GM18505 (cell line): Measurements from ENCODE around the gene ZNF30.
"Not testable (repeated sequence)": the region's sequence is repeated elsewhere in the genome, so short reads cannot be mapped to it uniquely, and the experiment has no call there.

Experiments
- ATAC-seq: cut with Tn5 transposase; IDR thresholded peaks from one replicate; pipeline ENCODE4 v1.9.1; 2021; ENCODE audit not compliant: unreplicated experiment
- POLR2A ChIP-seq: IDR thresholded peaks from 4 replicates; pipeline ENCODE4 v1.6.1; 2011; ENCODE audit warnings: borderline replicate concordance; ENCODE audit not compliant: insufficient read depth, insufficient read length; ENCODE audit errors: extremely low read depth

Gene ZNF30

DNA sequence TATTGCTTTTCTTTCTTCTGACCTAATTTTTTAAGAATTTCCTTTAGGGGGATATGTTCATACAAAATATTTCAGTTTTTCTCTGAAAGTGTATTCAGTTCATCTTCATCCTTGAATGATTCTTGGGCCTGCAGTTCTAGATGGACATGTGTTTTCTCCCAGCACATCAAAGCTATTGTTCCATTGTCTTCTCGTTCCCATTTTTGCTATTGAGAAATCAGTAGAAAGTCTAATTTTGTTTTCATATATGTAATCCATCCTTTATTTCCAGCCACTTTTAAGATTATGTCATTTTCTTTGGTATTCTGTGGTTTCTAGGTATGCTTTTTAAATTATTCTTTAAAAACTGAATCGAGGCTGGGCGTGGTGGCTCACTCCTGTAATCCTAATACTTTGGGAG is 57.6 kb downstream of the ZNF30 start:
- no peak for TF ChIP-seq POLR2A
- no peak for ATAC-seq

DNA sequence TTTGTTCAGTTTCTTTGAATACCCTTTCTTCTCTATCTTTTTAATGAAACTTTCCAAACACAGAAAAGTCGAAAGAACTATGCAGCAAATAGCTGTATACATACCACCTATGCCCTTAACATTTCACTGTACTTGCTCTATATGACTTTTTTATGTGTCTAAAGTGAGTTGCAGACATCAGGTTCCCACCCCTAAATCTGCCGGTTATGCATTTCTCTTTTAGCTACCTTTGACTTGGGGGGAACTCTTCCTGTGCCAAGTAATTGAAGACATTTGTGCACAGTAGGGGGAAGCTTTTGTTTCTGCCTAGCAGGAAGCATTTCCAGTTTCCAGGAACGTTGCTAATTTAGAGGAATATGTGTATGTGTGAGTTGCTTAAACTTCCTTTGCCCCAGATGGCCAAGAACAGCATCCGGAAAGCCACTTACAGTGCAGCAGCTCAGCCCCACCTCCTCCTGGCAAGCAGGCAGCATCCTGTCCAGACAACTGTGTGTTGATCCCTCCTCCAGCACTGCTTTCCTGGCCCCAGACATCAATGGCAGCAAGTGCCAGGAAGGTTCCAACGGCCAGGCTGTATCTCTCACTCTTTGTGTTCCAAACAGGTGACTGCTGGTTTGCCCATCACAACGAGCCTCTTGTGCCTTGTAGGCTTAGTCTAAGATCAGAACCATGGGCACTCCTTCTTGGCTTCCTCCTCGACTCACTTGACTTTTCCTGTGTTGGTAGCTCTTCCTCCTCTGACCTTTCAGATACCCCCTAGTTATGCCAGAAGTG is 58.7 kb downstream of the ZNF30 start:
- ATAC-seq = no peak
- TF ChIP-seq POLR2A = no peak

DNA sequence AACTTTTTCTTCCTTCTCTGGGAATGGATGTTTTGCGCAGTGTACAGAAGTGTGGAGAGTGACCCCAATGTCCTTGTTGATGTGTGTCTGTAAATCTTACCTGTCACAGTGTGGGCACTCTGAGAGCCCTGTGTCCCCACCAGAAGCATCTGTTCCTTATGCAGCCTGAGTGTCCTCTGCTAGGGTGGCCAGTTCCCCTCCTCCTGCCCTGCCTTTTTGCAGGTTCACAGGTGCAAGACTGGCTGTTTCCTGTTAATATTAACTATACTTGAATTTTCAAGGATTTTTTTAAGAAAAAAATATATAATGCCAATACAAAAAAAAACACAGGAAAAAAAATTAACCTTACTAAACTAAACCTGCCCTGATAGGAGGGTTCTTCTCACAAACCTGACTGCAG is 61.4 kb downstream of the ZNF30 start:
- TF ChIP-seq POLR2A = no peak

DNA sequence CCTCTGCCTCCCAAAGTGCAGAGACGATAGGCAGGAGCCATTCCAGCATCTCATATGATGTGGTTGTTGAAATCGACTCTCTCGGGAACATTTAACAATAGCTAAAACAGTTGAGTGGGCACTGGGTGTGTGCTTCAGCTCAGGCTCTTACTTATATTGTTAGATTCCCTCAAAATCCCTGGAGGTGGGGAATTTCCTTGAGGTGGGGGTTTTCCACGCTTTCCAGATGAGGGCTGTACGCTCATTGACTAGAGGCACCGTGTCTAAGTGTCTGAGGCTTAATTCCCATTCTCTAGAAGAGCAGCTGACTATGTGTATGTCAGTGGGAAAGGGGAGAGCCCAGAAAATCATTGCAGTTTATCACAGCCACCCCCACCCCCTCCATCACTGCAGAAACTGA is 62.6 kb downstream of the ZNF30 start:
- no peak for ATAC-seq
- no peak for TF ChIP-seq POLR2A

More for the DNA sequence above, 61.4 kb downstream of the ZNF30 start:
- no peak for ATAC-seq

DNA sequence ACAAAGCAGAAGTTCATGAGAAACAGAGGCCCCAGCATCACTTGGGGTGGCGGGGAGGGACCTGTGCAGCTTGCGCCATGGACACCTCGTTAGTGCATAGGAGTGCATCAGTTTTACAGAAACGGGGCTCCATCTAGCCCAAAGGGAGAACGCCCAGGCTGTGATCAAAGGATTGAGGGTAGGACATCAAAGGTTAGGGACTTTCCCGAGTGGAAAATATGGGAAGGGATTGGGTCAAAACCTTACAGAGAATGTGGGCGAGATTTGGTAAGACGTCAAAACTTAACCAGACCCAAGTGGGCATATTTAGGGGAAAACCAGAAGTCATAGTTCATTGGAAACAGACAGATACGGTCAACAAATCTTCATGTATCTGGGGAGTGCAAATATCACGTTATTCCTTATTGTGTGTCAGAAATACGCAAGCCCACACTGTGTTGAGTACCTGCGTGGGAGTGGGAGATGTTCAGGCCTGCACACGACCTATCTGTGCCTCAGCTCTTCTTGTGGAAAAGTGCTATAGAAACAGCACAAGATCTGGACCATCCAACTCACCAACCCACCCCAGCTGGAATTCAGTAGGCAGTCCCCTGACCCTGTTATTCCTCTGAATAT is 64.0 kb downstream of the ZNF30 start:
- ATAC-seq = no peak
- TF ChIP-seq POLR2A = no peak

DNA sequence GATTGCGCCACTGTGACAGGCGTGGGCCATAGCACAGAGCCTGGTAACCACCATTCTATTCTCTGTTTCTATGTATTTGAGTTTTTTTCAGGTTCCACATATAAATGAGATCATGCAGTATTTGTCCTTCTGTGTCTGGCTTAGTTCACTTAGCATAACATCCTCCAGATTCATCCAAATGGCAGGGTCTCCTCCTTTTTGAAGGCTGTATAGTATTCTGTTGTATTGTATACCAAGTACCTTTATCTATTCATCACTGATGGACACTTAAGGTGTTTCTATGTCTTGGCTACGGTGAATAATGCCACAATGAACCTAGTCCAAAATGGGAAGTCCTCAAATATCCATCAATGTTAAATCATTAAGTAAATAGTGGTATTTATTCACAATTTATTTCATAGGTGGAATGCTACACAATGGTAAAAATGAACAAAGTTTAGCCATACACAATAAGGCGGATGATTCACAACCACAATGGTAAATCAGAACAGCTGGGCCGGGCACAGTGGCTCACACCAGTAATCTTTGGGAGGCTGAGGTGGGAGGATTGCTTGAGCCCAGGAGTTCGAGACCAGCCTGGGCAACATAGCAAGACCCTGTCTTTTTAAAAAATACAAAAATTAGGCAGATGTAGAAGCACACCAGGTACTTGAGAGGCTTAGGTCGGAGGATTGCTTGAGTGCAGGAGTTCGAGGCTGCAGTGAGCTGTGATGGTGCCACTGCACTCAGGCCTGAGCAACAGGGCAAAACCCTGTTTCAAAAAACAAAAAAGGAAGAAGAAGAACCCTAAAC is 65.0 kb downstream of the ZNF30 start:
- no peak for ATAC-seq
- TF ChIP-seq POLR2A = no peak

DNA sequence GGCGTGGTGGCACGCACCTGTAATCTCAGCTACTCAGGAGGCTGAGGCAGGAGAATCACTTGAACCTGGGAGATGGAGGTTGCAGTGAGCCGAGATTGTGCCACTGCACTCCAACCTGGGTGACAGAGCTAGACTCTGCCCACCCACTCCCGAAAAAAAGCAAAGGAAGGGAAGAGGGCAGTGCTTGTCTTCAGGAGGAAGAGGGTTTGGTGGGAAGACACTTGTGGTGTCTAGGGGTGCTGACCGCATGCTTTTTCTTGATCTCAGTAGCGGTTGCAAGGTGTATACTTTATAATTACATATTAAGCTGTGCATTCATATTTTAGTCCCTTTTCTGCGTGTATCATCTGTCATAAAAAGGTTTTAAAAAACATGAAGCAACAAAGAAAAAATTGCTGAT is 65.9 kb downstream of the ZNF30 start:
- not testable (repeated sequence) for ATAC-seq

DNA sequence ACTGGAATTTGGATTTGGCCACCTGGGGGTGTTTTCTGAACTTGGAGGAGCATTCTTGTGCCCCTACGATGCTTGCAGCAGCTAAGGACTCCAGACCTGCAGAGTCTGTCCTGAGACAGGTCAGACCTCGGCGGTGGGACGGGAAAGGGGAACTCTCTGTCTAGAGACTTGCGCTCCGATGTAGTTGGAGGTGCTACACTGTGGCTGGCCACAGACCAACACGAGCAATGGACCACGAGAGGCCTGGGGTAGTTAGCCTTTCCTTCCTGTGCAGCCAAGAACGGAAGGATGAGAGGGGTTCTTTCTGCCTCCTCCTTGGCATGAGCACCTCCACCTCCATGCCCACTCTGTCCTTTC is 67.6 kb downstream of the ZNF30 start:
- no peak for TF ChIP-seq POLR2A
- ATAC-seq = no peak
